OCI-LY3 (cell line): ENCODE data around the gene ARHGAP29.

ENCODE experiments used
- EZH2phosphoT487 ChIP-seq: fragments of 200-600 bp; shearing (Covaris generic); IDR thresholded peaks from 2 replicates; pipeline ENCODE4 v1.6.1; 2018; ENCODE audit warnings: antibody characterized with exemption, mixed run types, low read depth
- TF ChIP-seq, protein P1 (sequence below): fragments of 200-600, 300-600 bp; sonication (generic); IDR thresholded peaks from 2 replicates; pipeline ENCODE4 v1.5.1; 2014; ENCODE audit warnings: antibody characterized with exemption, low read length, low read depth

DNA sequence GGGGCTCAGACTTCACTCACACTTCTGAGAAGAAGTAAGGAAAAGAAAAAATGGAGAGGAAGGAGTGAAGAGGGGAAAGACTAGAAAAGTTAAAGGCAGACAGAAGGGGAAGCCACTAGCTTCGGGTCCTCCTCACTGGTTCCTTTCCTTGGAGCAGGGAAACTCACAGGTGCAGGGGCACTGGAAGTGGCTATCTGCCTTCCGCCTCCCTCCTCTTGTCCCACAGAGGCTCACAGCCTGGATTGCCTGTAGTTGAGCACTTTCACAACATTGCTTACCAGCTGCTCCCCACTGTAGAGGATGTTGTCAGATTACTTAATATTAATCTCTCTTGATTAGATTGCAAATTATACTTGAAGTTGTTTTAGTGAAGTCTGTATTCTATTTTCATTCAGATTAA, 94.8 kb downstream of the ARHGAP29 start:
- TF ChIP-seq, protein P1, sequence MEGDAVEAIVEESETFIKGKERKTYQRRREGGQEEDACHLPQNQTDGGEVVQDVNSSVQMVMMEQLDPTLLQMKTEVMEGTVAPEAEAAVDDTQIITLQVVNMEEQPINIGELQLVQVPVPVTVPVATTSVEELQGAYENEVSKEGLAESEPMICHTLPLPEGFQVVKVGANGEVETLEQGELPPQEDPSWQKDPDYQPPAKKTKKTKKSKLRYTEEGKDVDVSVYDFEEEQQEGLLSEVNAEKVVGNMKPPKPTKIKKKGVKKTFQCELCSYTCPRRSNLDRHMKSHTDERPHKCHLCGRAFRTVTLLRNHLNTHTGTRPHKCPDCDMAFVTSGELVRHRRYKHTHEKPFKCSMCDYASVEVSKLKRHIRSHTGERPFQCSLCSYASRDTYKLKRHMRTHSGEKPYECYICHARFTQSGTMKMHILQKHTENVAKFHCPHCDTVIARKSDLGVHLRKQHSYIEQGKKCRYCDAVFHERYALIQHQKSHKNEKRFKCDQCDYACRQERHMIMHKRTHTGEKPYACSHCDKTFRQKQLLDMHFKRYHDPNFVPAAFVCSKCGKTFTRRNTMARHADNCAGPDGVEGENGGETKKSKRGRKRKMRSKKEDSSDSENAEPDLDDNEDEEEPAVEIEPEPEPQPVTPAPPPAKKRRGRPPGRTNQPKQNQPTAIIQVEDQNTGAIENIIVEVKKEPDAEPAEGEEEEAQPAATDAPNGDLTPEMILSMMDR: no peak
- TF ChIP-seq EZH2phosphoT487: no peak
